ENCODE results near the gene PACC1. TPM values are rescaled to one million over a fixed set of nuclear protein-coding genes. Genes with fewer than 3 reads are reported as not detected.

PACC1 gene
- total RNA-seq, 2 donors from 2014 or later: 17.3 to 27.4 TPM

DNA sequence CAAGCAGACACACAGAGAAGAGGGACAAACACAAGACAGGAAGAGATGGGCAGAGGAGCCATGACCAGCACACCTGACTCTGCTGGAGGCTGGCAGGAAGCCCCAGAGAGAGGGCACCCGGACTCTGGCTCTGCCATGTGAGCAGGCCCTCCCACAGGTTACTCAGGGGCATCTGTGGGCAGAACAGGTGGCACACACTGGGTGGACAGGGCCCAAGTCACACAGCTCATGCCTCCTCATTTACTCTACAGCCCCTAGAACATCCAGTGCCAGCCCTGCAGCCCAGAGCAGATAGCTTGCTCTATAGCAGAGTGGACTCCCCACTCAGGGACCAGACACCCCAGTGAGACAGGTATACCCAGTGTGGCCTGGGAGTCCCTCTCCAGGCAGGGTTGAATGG lies 28.7 kb downstream of the PACC1 start:
- Mint-ChIP-seq H3K27ac (no peak overlapping the region), H3K27me3 (ENCODE audit: insufficient read depth) (no peaks in the 10 kb centered on the region), H3K4me3 (no peak overlapping the region), H3K36me3 (ENCODE audit: low read depth) (peaks cover 74% of the 10 kb centered on the region), H3K4me1 (no peaks in the 10 kb centered on the region), H3K9me3 (peaks cover 21% of the 10 kb centered on the region)
- peaks cover 30% of the 10 kb centered on the region for H3K9me3 ChIP-seq (ENCODE audit: control insufficient read depth, low read length)
- 76% methylated on average over 1 of the region's 1 CpG; no CpG with 5 or more reads in 1 of the 2 experiments for WGBS, 2 experiments (ENCODE audit: insufficient coverage in 1 of 2, insufficient read length in 1 of 2)
- no peak overlapping the region for H3K9ac ChIP-seq (ENCODE audit: extremely low read depth, low read length, poor library complexity, severe bottlenecking)
- H3K4me1 ChIP-seq (ENCODE audit: control insufficient read depth, insufficient read depth, low read length): no peaks in the 10 kb centered on the region
- H3K27ac ChIP-seq (ENCODE audit: low read depth, low read length): no peak overlapping the region
- H3K36me3 ChIP-seq (ENCODE audit: control insufficient read depth, insufficient read depth, low read length): peaks cover 85% of the 10 kb centered on the region
- DNase-seq: peak; percentile 32
- H3K27me3 ChIP-seq (ENCODE audit: control insufficient read depth, insufficient read depth, low read length, poor library complexity, severe bottlenecking): no peaks in the 10 kb centered on the region
- TF ChIP-seq, protein P1, sequence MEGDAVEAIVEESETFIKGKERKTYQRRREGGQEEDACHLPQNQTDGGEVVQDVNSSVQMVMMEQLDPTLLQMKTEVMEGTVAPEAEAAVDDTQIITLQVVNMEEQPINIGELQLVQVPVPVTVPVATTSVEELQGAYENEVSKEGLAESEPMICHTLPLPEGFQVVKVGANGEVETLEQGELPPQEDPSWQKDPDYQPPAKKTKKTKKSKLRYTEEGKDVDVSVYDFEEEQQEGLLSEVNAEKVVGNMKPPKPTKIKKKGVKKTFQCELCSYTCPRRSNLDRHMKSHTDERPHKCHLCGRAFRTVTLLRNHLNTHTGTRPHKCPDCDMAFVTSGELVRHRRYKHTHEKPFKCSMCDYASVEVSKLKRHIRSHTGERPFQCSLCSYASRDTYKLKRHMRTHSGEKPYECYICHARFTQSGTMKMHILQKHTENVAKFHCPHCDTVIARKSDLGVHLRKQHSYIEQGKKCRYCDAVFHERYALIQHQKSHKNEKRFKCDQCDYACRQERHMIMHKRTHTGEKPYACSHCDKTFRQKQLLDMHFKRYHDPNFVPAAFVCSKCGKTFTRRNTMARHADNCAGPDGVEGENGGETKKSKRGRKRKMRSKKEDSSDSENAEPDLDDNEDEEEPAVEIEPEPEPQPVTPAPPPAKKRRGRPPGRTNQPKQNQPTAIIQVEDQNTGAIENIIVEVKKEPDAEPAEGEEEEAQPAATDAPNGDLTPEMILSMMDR (conservative IDR thresholded peaks at IDR 0.05): no peak
- H3K4me3 ChIP-seq (ENCODE audit: low read length): no peak overlapping the region

DNA sequence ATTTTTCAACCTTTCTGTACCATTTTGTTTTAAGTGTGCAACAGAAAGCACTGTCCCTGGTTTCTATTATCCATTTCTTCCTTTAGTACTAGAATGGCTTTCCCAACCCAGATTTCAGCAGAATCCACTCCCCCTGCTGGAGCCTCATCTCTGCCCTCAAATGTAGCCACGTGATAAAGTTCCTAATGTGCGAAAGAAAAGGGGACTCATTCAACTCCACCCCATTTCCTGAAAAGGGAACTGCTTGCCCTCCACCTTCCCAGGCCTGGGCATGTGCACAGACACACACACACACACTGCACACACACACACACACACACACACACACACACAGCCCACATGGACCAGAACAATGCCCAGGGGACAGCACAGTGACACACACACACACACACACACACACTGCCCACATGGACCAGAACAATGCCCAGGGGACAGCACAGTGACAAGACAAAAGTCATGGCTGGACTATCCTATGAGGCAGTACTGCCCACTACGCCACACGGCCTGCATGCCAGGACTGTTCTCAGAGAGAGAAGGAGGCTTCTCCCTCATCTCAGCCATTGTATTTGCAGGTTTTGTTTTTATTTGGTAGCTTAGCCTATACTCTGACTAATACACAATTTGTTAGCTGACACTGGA lies 33.2 kb downstream of the PACC1 start:
- Mint-ChIP-seq H3K27me3 (ENCODE audit: insufficient read depth) (no peaks in the 10 kb centered on the region), H3K27ac (no peak overlapping the region), H3K9me3 (no peaks in the 10 kb centered on the region), H3K36me3 (ENCODE audit: low read depth) (peaks cover 69% of the 10 kb centered on the region), H3K4me3 (no peak overlapping the region), H3K4me1 (no peaks in the 10 kb centered on the region)
- Histone ChIP-seq H3K9me3 (ENCODE audit: control insufficient read depth, low read length) (peaks cover 5% of the 10 kb centered on the region), H3K4me3 (ENCODE audit: low read length) (no peak overlapping the region), H3K4me1 (ENCODE audit: control insufficient read depth, insufficient read depth, low read length) (no peaks in the 10 kb centered on the region), H3K27ac (ENCODE audit: low read depth, low read length) (no peak overlapping the region), H3K27me3 (ENCODE audit: control insufficient read depth, insufficient read depth, low read length, poor library complexity, severe bottlenecking) (no peaks in the 10 kb centered on the region), H3K36me3 (ENCODE audit: control insufficient read depth, insufficient read depth, low read length) (peaks cover 81% of the 10 kb centered on the region), H3K9ac (ENCODE audit: extremely low read depth, low read length, poor library complexity, severe bottlenecking) (no peak overlapping the region)
- TF ChIP-seq, protein P1 (conservative IDR thresholded peaks at IDR 0.05): peak; percentile 35
- DNase-seq: no peak
- 87 to 94% methylated on average over 3 to 4 of the region's 4 CpGs for WGBS, 2 experiments (ENCODE audit: insufficient coverage in 1 of 2, insufficient read length in 1 of 2)

DNA sequence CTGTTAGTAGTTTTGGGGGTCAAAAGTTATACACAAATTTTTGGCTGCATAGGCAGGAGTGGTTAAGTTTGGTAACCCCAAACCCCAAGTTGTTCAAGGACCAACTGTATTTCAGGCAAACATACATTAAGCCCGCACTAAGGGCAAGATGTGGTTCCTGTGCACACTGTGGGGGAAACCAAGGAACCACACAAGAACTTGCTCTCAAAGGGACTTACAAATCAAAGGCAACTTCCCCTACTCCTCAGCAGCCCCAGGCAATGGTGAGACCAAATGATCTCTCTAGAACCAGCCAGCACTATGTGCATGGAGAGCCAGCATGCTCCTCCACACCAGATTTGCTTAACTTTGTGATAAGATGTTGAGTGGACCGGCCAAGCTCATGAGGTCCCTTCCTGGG lies 35.3 kb downstream of the PACC1 start:
- TF ChIP-seq, protein P1 (conservative IDR thresholded peaks at IDR 0.05): no peak
- no peaks in the 10 kb centered on the region for H3K9me3 Mint-ChIP-seq
- H3K27ac Mint-ChIP-seq: no peak overlapping the region
- H3K27me3 Mint-ChIP-seq (ENCODE audit: insufficient read depth): no peaks in the 10 kb centered on the region
- H3K36me3 Mint-ChIP-seq (ENCODE audit: low read depth): peaks cover 56% of the 10 kb centered on the region
- WGBS, 2 experiments (ENCODE audit: insufficient coverage in 1 of 2, insufficient read length in 1 of 2): 90 to 93% methylated on average over 2 of the region's 2 CpGs
- H3K36me3 ChIP-seq (ENCODE audit: control insufficient read depth, insufficient read depth, low read length): peaks cover 75% of the 10 kb centered on the region
- H3K4me1 Mint-ChIP-seq: no peaks in the 10 kb centered on the region
- no peak overlapping the region for H3K4me3 ChIP-seq (ENCODE audit: low read length)
- H3K4me3 Mint-ChIP-seq: no peak overlapping the region
- no peaks in the 10 kb centered on the region for H3K27me3 ChIP-seq (ENCODE audit: control insufficient read depth, insufficient read depth, low read length, poor library complexity, severe bottlenecking)
- no peak for DNase-seq
- H3K9ac ChIP-seq (ENCODE audit: extremely low read depth, low read length, poor library complexity, severe bottlenecking): no peak overlapping the region
- no peaks in the 10 kb centered on the region for H3K4me1 ChIP-seq (ENCODE audit: control insufficient read depth, insufficient read depth, low read length)
- H3K27ac ChIP-seq (ENCODE audit: low read depth, low read length): no peak overlapping the region
- H3K9me3 ChIP-seq (ENCODE audit: control insufficient read depth, low read length): peaks cover 5% of the 10 kb centered on the region

Data from endodermal cell (in vitro differentiated cells).